SU-DHL-6 (cell line): ENCODE results near the gene NDUFB3.

Experiments used
- EZH2phosphoT487 ChIP-seq: fragments of 200-600 bp; sonication (generic), shearing (Covaris generic); conservative IDR thresholded peaks from 2 replicates; pipeline ENCODE4 v1.6.1; 2018; ENCODE audit warnings: mild to moderate bottlenecking, antibody characterized with exemption, low read length, moderate library complexity, mixed read lengths
- TF ChIP-seq, protein P1 (sequence below): fragments of 200-600 bp; sonication (generic); IDR thresholded peaks from one replicate; pipeline ENCODE4 v1.5.1; 2017; ENCODE audit warnings: antibody characterized with exemption, mild to moderate bottlenecking, low read length, moderate library complexity; ENCODE audit not compliant: insufficient read depth, poor library complexity, severe bottlenecking

DNA sequence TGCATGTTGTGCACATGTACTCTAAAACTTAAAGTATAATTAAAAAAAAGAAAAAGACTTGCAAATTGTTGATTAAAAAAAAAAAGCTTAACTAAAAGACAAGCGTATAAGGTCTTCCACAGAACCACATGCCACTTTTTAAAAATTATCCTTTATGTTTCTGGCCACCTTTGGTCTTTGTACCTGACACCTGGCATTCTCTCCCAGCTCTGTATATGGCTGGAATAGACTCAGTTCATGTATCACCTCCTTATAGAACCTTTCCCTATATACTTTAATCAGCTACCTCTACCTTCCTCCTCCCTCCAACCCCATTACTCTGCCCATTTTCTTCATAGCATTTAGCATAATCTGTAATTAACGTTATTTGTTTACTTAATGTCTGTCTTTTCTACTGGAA, 32.9 kb upstream of the NDUFB3 start:
- TF ChIP-seq, protein P1, sequence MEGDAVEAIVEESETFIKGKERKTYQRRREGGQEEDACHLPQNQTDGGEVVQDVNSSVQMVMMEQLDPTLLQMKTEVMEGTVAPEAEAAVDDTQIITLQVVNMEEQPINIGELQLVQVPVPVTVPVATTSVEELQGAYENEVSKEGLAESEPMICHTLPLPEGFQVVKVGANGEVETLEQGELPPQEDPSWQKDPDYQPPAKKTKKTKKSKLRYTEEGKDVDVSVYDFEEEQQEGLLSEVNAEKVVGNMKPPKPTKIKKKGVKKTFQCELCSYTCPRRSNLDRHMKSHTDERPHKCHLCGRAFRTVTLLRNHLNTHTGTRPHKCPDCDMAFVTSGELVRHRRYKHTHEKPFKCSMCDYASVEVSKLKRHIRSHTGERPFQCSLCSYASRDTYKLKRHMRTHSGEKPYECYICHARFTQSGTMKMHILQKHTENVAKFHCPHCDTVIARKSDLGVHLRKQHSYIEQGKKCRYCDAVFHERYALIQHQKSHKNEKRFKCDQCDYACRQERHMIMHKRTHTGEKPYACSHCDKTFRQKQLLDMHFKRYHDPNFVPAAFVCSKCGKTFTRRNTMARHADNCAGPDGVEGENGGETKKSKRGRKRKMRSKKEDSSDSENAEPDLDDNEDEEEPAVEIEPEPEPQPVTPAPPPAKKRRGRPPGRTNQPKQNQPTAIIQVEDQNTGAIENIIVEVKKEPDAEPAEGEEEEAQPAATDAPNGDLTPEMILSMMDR = no peak
- no peak for TF ChIP-seq EZH2phosphoT487
